Endothelial cell (in vitro differentiated cells): ENCODE results near the gene RPE65. TPM values are rescaled to one million over a fixed set of nuclear protein-coding genes. Genes with fewer than 3 reads are reported as not detected.

ENCODE experiments used
- DNase-seq: peaks from one replicate; pipeline ENCODE4 v3.0.0; 2021; ENCODE audit warnings: low spot score
- H3K27ac Mint-ChIP-seq: one replicate; pipeline ENCODE4 v1.8.0; 2021; ENCODE audit warnings: mixed read lengths, inconsistent platforms; ENCODE audit not compliant: unreplicated experiment
- H3K27me3 Mint-ChIP-seq: one replicate; pipeline ENCODE4 v1.8.0; 2021; ENCODE audit warnings: mild to moderate bottlenecking, moderate library complexity, mixed read lengths, inconsistent platforms; ENCODE audit not compliant: unreplicated experiment
- H3K36me3 Mint-ChIP-seq: one replicate; pipeline ENCODE4 v1.8.0; 2021; ENCODE audit warnings: mild to moderate bottlenecking, low read depth, mixed read lengths, inconsistent platforms; ENCODE audit not compliant: unreplicated experiment
- H3K4me1 Mint-ChIP-seq: one replicate; pipeline ENCODE4 v1.8.0; 2021; ENCODE audit warnings: mild to moderate bottlenecking, mixed read lengths, inconsistent platforms; ENCODE audit not compliant: unreplicated experiment
- H3K4me3 Mint-ChIP-seq: one replicate; pipeline ENCODE4 v1.8.0; 2021; ENCODE audit warnings: mild to moderate bottlenecking, mixed read lengths, inconsistent platforms; ENCODE audit not compliant: unreplicated experiment
- H3K9me3 Mint-ChIP-seq: one replicate; pipeline ENCODE4 v1.8.0; 2021; ENCODE audit warnings: mixed read lengths, inconsistent platforms; ENCODE audit not compliant: unreplicated experiment
- total RNA-seq: library from RNA; stranded (reverse); fragmentation: NEBNext Ultra II Directional; extraction: Animal tissue kit (Norgen Biotek cat#: 25700); gene quantifications from one replicate; pipeline ENCODE4 v1.2.1, GENCODE V29; 2021; ENCODE audit not compliant: unreplicated experiment
- TF ChIP-seq, protein P1 (sequence below): fragments of 200-600 bp; sonication (generic); IDR thresholded peaks from one replicate; pipeline ENCODE4 v1.5.0; 2021; ENCODE audit warnings: antibody characterized with exemption; ENCODE audit not compliant: unreplicated experiment

Gene RPE65
- total RNA-seq, 1 donor from 2014 or later: not detected

- Mint-ChIP-seq H3K27ac (no peak overlapping the region), H3K36me3 (no peaks in the 10 kb centered on the region), H3K4me3 (no peak overlapping the region), H3K9me3 (no peaks in the 10 kb centered on the region), H3K4me1 (peaks cover 3% of the 10 kb centered on the region), H3K27me3 (peaks cover 2% of the 10 kb centered on the region)
- DNase-seq: no peak
- TF ChIP-seq, protein P1, sequence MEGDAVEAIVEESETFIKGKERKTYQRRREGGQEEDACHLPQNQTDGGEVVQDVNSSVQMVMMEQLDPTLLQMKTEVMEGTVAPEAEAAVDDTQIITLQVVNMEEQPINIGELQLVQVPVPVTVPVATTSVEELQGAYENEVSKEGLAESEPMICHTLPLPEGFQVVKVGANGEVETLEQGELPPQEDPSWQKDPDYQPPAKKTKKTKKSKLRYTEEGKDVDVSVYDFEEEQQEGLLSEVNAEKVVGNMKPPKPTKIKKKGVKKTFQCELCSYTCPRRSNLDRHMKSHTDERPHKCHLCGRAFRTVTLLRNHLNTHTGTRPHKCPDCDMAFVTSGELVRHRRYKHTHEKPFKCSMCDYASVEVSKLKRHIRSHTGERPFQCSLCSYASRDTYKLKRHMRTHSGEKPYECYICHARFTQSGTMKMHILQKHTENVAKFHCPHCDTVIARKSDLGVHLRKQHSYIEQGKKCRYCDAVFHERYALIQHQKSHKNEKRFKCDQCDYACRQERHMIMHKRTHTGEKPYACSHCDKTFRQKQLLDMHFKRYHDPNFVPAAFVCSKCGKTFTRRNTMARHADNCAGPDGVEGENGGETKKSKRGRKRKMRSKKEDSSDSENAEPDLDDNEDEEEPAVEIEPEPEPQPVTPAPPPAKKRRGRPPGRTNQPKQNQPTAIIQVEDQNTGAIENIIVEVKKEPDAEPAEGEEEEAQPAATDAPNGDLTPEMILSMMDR: no peak
Observed at GRCh38 chr1:68456202-68456601, 6.4 kb upstream of the RPE65 start.

- Mint-ChIP-seq H3K9me3 (no peaks in the 10 kb centered on the region), H3K4me1 (no peaks in the 10 kb centered on the region), H3K4me3 (no peak overlapping the region), H3K27ac (no peak overlapping the region), H3K36me3 (no peaks in the 10 kb centered on the region), H3K27me3 (peaks cover 2% of the 10 kb centered on the region)
- no peak for DNase-seq
- TF ChIP-seq, protein P1: no peak
Observed at GRCh38 chr1:68454534-68454933, 4.8 kb upstream of the RPE65 start.

DNA sequence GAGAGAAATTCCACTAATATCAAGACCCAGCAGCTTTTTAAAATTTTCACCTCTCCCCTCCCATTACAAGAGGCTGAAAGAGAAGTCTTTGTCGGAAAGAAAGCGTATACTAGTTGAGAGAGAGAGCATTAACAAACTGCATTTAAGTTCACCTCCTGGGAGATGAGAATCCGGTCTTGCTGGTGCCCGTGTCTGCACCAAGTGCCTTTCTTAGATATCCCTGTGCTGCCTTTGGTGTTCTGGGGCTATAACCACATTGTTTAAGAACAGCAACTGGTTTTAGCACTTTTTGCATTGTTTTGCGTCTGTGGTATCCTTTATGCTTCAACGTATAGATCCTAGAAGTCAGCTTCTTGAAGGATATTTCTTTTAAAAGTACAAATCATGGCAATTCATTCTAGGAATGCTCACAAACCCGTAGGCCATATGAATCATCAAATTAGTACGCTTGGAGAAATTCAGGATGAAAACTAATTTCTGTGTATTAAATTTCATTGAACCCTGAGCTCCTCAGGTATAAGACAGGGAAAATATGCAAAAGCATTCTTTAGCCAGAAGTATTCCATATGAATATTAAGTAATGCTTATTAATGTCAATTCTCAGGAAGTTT lies 3.4 kb upstream of the RPE65 start:
- H3K4me1 Mint-ChIP-seq: no peaks in the 10 kb centered on the region
- no peak for DNase-seq
- H3K36me3 Mint-ChIP-seq: no peaks in the 10 kb centered on the region
- peaks cover 2% of the 10 kb centered on the region for H3K27me3 Mint-ChIP-seq
- no peak overlapping the region for H3K4me3 Mint-ChIP-seq
- H3K27ac Mint-ChIP-seq: no peak overlapping the region
- no peaks in the 10 kb centered on the region for H3K9me3 Mint-ChIP-seq
- TF ChIP-seq, protein P1: no peak

GRCh38 chr1:68448365-68448764 lies 1.4 kb downstream of the RPE65 start:
- TF ChIP-seq, protein P1: no peak
- H3K27me3 Mint-ChIP-seq: peaks cover 2% of the 10 kb centered on the region
- no peaks in the 10 kb centered on the region for H3K4me1 Mint-ChIP-seq
- H3K27ac Mint-ChIP-seq: no peak overlapping the region
- no peaks in the 10 kb centered on the region for H3K9me3 Mint-ChIP-seq
- DNase-seq: no peak
- H3K4me3 Mint-ChIP-seq: no peak overlapping the region
- no peaks in the 10 kb centered on the region for H3K36me3 Mint-ChIP-seq

- TF ChIP-seq, protein P1: no peak
- H3K27me3 Mint-ChIP-seq: no peaks in the 10 kb centered on the region
- H3K4me1 Mint-ChIP-seq: no peaks in the 10 kb centered on the region
- H3K36me3 Mint-ChIP-seq: no peaks in the 10 kb centered on the region
- no peak overlapping the region for H3K4me3 Mint-ChIP-seq
- DNase-seq: no peak
- no peaks in the 10 kb centered on the region for H3K9me3 Mint-ChIP-seq
- no peak overlapping the region for H3K27ac Mint-ChIP-seq
Observed at GRCh38 chr1:68445709-68446108, 4.0 kb downstream of the RPE65 start.
